ENCODE measurements around the gene CCNT1. TPM values are rescaled to one million over a fixed set of nuclear protein-coding genes. Genes with fewer than 3 reads are reported as not detected.
"Not testable (repeated sequence)": the region's sequence is repeated elsewhere in the genome, so short reads cannot be mapped to it uniquely, and the experiment has no call there.

Gene CCNT1
- total and polyA plus RNA-seq, 12 donors, result 2.7 to 27.2 (median 22.5) TPM

DNA sequence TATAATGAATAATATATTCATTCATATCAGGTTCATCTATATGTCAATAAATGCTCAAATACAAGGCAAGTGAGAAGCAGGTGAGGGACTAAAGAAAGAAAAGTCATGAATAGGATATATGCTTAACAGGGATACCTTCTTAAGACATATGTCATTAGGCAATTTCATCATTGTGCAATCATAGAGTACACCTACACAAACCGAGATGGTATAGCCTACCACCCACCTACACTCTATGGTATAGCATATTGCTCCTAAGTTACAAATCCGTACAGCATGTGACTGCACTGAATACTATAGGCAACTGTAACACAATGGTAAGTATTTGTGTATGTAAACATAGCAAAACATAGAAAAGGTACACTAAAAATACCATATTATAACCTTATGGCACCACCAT is 73.5 kb downstream of the CCNT1 start:
- no peak overlapping the region for H3K27ac ChIP-seq
- 92 to 100% methylated on average over 2 of the region's 2 CpGs for WGBS, 2 donors
- TF ChIP-seq, protein P1, sequence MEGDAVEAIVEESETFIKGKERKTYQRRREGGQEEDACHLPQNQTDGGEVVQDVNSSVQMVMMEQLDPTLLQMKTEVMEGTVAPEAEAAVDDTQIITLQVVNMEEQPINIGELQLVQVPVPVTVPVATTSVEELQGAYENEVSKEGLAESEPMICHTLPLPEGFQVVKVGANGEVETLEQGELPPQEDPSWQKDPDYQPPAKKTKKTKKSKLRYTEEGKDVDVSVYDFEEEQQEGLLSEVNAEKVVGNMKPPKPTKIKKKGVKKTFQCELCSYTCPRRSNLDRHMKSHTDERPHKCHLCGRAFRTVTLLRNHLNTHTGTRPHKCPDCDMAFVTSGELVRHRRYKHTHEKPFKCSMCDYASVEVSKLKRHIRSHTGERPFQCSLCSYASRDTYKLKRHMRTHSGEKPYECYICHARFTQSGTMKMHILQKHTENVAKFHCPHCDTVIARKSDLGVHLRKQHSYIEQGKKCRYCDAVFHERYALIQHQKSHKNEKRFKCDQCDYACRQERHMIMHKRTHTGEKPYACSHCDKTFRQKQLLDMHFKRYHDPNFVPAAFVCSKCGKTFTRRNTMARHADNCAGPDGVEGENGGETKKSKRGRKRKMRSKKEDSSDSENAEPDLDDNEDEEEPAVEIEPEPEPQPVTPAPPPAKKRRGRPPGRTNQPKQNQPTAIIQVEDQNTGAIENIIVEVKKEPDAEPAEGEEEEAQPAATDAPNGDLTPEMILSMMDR (IDR thresholded peaks at IDR 0.05), result no peak
- H3K9me3 ChIP-seq, result no peaks in the 10 kb centered on the region
- DNase-seq (no peak), ATAC-seq (no peak)
- no peaks in the 10 kb centered on the region for H3K4me1 ChIP-seq
- H3K36me3 ChIP-seq, result peaks cover 0 to 46% (median 0%) of the 10 kb centered on the region in 9 donors
- H3K4me3 ChIP-seq, result no peak overlapping the region
- H3K27me3 ChIP-seq, result no peaks in the 10 kb centered on the region
- intact Hi-C loops (cut with DNase I), result no loop called here

DNA sequence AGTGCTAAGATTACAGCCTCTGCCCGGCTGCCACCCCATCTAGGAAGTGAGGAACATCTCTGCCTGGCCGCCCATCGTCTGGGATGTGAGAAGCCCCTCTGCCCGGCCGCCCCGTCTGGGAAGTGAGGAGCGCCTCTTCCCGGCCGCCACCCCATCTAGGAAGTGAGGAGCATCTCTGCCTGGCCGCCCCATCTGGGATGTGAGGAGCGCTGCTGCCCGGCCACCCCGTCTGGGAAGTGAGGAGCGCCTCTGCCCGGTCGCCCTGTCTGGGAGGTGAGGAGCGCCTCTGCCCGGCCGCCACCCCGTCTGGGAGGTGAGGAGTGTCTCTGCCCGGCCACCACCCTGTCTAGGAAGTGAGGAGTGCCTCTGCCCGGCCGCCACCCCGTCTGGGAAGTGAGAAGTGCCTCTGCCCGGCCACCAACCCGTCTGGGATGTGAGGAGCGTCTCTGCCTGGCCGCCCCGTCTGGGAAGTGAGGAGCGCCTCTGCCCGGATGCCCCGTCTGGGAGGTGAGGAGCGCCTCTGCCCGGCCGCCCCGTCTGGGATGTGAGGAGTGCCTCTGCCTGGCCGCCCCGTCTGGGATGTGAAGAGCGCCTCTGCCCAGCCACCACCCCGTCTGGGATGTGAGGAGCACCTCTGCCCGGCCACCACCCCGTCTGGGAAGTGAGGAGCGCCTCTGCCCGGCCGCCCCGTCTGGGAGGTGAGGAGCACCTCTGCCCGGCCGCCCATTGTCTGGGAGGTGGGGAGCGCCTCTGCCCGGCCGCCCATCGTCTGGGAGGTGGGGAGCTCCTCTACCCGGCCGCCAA is 74.6 kb downstream of the CCNT1 start:
- H3K27me3 ChIP-seq; ATAC-seq; H3K4me1 ChIP-seq; intact Hi-C loops (cut with DNase I); H3K27ac ChIP-seq; DNase-seq; H3K4me3 ChIP-seq; H3K9me3 ChIP-seq: not testable (repeated sequence)
- peaks cover 0 to 35% (median 0%) of the 10 kb centered on the region in 9 donors for H3K36me3 ChIP-seq
- 94 to 95% methylated on average over 45 to 54 of the region's 54 CpGs for WGBS, 2 donors

DNA sequence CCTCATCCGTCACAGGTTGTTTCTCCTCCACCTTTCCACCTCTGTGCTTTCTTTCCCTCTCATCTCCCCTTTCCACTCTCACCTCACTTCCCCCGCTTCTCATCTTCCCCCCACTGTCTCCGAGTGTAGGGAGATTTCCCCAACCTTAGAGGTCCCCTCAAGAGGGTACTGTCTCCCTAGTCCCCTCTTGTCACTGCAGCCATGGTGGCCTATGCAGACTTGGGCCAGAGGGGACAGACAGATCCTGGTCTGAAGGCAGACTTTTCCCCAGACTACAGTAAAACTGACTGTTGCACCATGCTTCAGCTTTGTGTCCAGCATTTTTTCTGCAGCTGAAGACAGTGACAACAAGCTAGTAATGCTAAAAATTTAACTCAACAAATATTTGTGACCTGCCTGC is 75.7 kb downstream of the CCNT1 start:
- Histone ChIP-seq H3K27me3 (no peaks in the 10 kb centered on the region), H3K36me3 (peaks cover 0 to 25% (median 0%) of the 10 kb centered on the region in 9 donors), H3K9me3 (no peaks in the 10 kb centered on the region), H3K4me3 (no peak overlapping the region), H3K27ac (no peak overlapping the region), H3K4me1 (no peaks in the 10 kb centered on the region)
- TF ChIP-seq, protein P1 (IDR thresholded peaks at IDR 0.05), result no peak
- no peak for ATAC-seq
- WGBS, 2 donors, result 91 to 93% methylated on average over 3 of the region's 3 CpGs
- no peak for DNase-seq
- intact Hi-C loops (cut with DNase I), result no loop called here

DNA sequence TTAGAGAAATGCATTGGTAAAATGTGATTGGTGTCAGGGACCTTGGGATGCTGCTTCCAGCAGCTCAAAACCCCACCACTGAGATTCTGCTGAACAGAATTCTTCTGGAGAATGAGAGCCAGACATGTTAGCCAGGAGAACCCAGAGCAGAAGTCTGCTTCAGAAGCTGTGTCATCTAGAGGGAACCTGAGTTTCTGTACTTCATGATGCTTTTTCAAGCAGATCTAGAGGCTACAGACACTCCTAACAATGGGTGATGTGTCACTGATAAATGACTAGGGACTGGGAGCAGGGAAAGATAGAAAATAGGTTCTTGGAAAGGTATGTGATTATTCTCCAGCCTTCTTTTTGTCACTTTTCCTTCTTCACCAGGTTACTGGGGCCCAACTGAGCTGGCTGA is 76.1 kb downstream of the CCNT1 start:
- intact Hi-C loops (cut with DNase I), result no loop called here
- ATAC-seq (no peak), DNase-seq (no peak)
- Histone ChIP-seq H3K4me3 (no peak overlapping the region), H3K4me1 (no peaks in the 10 kb centered on the region), H3K27me3 (no peaks in the 10 kb centered on the region), H3K27ac (no peak overlapping the region), H3K9me3 (no peaks in the 10 kb centered on the region), H3K36me3 (peaks cover 0 to 25% (median 0%) of the 10 kb centered on the region in 9 donors)
- TF ChIP-seq, protein P1 (IDR thresholded peaks at IDR 0.05), result no peak

Small RNA genes lying within 50 kb of the gene (microRNA-seq; reads per million reads assigned to microRNA genes)
- 0 to 3.1 reads per million in 2 donors for gene MIR1291

Other genes starting within 250 kb of the CCNT1 start
- gene ANP32D, start 244.1 kb downstream of the CCNT1 start, total RNA-seq, result under 1 TPM in 1 of 10 donors, not detected in 9; 0.35 TPM
- not detected for gene ANP32D, start 244.1 kb downstream of the CCNT1 start, polyA plus RNA-seq
- gene C12orf54, start 234.2 kb downstream of the CCNT1 start, total RNA-seq, result not detected
- gene C12orf54, start 234.2 kb downstream of the CCNT1 start, polyA plus RNA-seq, result not detected
- gene OR8S1, start 191.1 kb downstream of the CCNT1 start, total RNA-seq, result not detected
- gene OR8S1, start 191.1 kb downstream of the CCNT1 start, polyA plus RNA-seq, result not detected
- not detected for gene LALBA, start 146.7 kb downstream of the CCNT1 start, total RNA-seq
- gene LALBA, start 146.7 kb downstream of the CCNT1 start, polyA plus RNA-seq, result not detected
- gene KANSL2, start 34.5 kb downstream of the CCNT1 start, total RNA-seq, result 10 to 100 TPM; 17.3 to 30.7 (median 20.7) TPM
- 10 to 100 TPM; 24.2 to 36.4 TPM for gene KANSL2, start 34.5 kb downstream of the CCNT1 start, polyA plus RNA-seq
- gene ADCY6, start 72.4 kb upstream of the CCNT1 start, total RNA-seq, result 100 to 1,000 TPM in 8 of 10 donors, 10 to 100 TPM in 2; 84.4 to 144 (median 122) TPM
- gene ADCY6, start 72.4 kb upstream of the CCNT1 start, polyA plus RNA-seq, result 100 to 1,000 TPM in 1 of 2 donors, 10 to 100 TPM in 1; 35.3 to 123 TPM
- 1 to 10 TPM; 2.2 to 7.8 (median 4.1) TPM for gene CACNB3, start 101.8 kb upstream of the CCNT1 start, total RNA-seq
- gene CACNB3, start 101.8 kb upstream of the CCNT1 start, polyA plus RNA-seq, result 10 to 100 TPM in 1 of 2 donors, 1 to 10 TPM in 1; 4.3 to 13.5 TPM
- gene DDX23, start 135.5 kb upstream of the CCNT1 start, total RNA-seq, result 10 to 100 TPM; 26.1 to 44.7 (median 32.1) TPM
- gene DDX23, start 135.5 kb upstream of the CCNT1 start, polyA plus RNA-seq, result 10 to 100 TPM; 17.0 to 28.9 TPM
- gene RND1, start 149.2 kb upstream of the CCNT1 start, total RNA-seq, result 1 to 10 TPM in 5 of 10 donors, under 1 TPM in 5; 0.21 to 3.3 (median 0.95) TPM
- gene RND1, start 149.2 kb upstream of the CCNT1 start, polyA plus RNA-seq, result 1 to 10 TPM in 1 of 2 donors, under 1 TPM in 1; 0.55 to 1.2 TPM
- gene FKBP11, start 208.8 kb upstream of the CCNT1 start, total RNA-seq, result 10 to 100 TPM in 1 of 10 donors, 1 to 10 TPM in 9; 1.6 to 18.0 (median 3.5) TPM
- 10 to 100 TPM; 12.7 to 30.4 TPM for gene FKBP11, start 208.8 kb upstream of the CCNT1 start, polyA plus RNA-seq
- gene ARF3, start 240.8 kb upstream of the CCNT1 start, total RNA-seq, result 10 to 100 TPM; 44.2 to 90.8 (median 54.8) TPM
- 10 to 100 TPM; 30.3 to 48.3 TPM for gene ARF3, start 240.8 kb upstream of the CCNT1 start, polyA plus RNA-seq